ENCODE measurements around the gene ASXL1.
"Not testable (repeated sequence)": the region's sequence is repeated elsewhere in the genome, so short reads cannot be mapped to it uniquely, and the experiment has no call there.

The ASXL1 gene

GRCh38 chr20:32357869-32358631 is at the start of gene ASXL1:
TSS of gene ASXL1 (plus strand) at chr20:32358331. CDS start at chr20:32358776, 445 bp downstream.
- Mint-ChIP-seq H3K4me1 (peaks cover 68% of the 10 kb centered on the region), H3K27ac (peak within 1 kb of the TSS; percentile 99), H3K9me3 (no peaks in the 10 kb centered on the region), H3K36me3 (peaks cover 17% of the 10 kb centered on the region), H3K4me3 (peak within 1 kb of the TSS; percentile 95), H3K27me3 (no peaks in the 10 kb centered on the region)
- peak; percentile 98 for DNase-seq
- CTCF ChIA-PET = interaction anchor here (1.1 kb wide), 1 partner anchor 13 kb away, joined by 3 read pairs; no protein-coding TSS in a partner anchor

GRCh38 chr20:32312718-32313424 is 45.3 kb upstream of the ASXL1 start:
- CTCF ChIA-PET = no interaction called here
- Mint-ChIP-seq H3K4me3 (no peak overlapping the region), H3K27ac (no peak overlapping the region), H3K27me3 (no peaks in the 10 kb centered on the region), H3K9me3 (no peaks in the 10 kb centered on the region), H3K4me1 (peaks cover 4% of the 10 kb centered on the region), H3K36me3 (peaks cover 33% of the 10 kb centered on the region)
- DNase-seq = no peak

- DNase-seq = no peak
- Mint-ChIP-seq H3K4me3 (no peak overlapping the region), H3K36me3 (peaks cover 38% of the 10 kb centered on the region), H3K27ac (no peak overlapping the region), H3K4me1 (peaks cover 4% of the 10 kb centered on the region), H3K27me3 (no peaks in the 10 kb centered on the region), H3K9me3 (no peaks in the 10 kb centered on the region)
- CTCF ChIA-PET = no interaction called here
These were observed 43.4 kb upstream of the ASXL1 start for GRCh38 chr20:32314768-32315167.

- no peak for DNase-seq
- H3K4me1 Mint-ChIP-seq = peaks cover 4% of the 10 kb centered on the region
- CTCF ChIA-PET = interaction anchor here (1.4 kb wide), 1 partner anchor 61 kb away, joined by 4 read pairs; no protein-coding TSS in a partner anchor
- no peak overlapping the region for H3K4me3 Mint-ChIP-seq
- no peaks in the 10 kb centered on the region for H3K27me3 Mint-ChIP-seq
- H3K36me3 Mint-ChIP-seq = peaks cover 33% of the 10 kb centered on the region
- H3K27ac Mint-ChIP-seq = no peak overlapping the region
- no peaks in the 10 kb centered on the region for H3K9me3 Mint-ChIP-seq
These were observed 42.7 kb upstream of the ASXL1 start for GRCh38 chr20:32315399-32315798.

GRCh38 chr20:32315891-32316290 is 42.2 kb upstream of the ASXL1 start:
- Mint-ChIP-seq H3K4me3 (no peak overlapping the region), H3K9me3 (no peaks in the 10 kb centered on the region), H3K4me1 (peaks cover 4% of the 10 kb centered on the region), H3K27ac (no peak overlapping the region), H3K27me3 (no peaks in the 10 kb centered on the region), H3K36me3 (peaks cover 32% of the 10 kb centered on the region)
- CTCF ChIA-PET = interaction anchor here (1.2 to 1.4 kb wide), 2 partner anchors 26 to 61 kb away, joined by 3 to 4 read pairs; no protein-coding TSS in a partner anchor
- DNase-seq = no peak

- Mint-ChIP-seq H3K36me3 (peaks cover 32% of the 10 kb centered on the region), H3K4me3 (no peak overlapping the region), H3K4me1 (peaks cover 4% of the 10 kb centered on the region), H3K9me3 (no peaks in the 10 kb centered on the region), H3K27me3 (no peaks in the 10 kb centered on the region), H3K27ac (no peak overlapping the region)
- DNase-seq = no peak
- CTCF ChIA-PET = interaction anchor here (1.2 to 1.4 kb wide), 3 partner anchors 27 to 85 kb away, joined by 3 to 4 read pairs (median 3); no protein-coding TSS in a partner anchor
These were observed 41.5 kb upstream of the ASXL1 start for GRCh38 chr20:32316667-32317066.

GRCh38 chr20:32319100-32319499 is 39.0 kb upstream of the ASXL1 start:
- Mint-ChIP-seq H3K4me3 (no peak overlapping the region), H3K4me1 (no peaks in the 10 kb centered on the region), H3K27ac (no peak overlapping the region), H3K27me3 (no peaks in the 10 kb centered on the region), H3K36me3 (peaks cover 27% of the 10 kb centered on the region), H3K9me3 (no peaks in the 10 kb centered on the region)
- DNase-seq = no peak
- CTCF ChIA-PET = no interaction called here

- Mint-ChIP-seq H3K9me3 (no peaks in the 10 kb centered on the region), H3K4me1 (no peaks in the 10 kb centered on the region), H3K4me3 (no peak overlapping the region), H3K27ac (no peak overlapping the region), H3K36me3 (peaks cover 27% of the 10 kb centered on the region), H3K27me3 (no peaks in the 10 kb centered on the region)
- no peak for DNase-seq
- CTCF ChIA-PET = no interaction called here
These were observed 37.8 kb upstream of the ASXL1 start for GRCh38 chr20:32320305-32320704.

GRCh38 chr20:32321390-32321789 is 36.7 kb upstream of the ASXL1 start:
- DNase-seq = no peak
- H3K36me3 Mint-ChIP-seq = peaks cover 22% of the 10 kb centered on the region
- no peaks in the 10 kb centered on the region for H3K27me3 Mint-ChIP-seq
- H3K4me3 Mint-ChIP-seq = no peak overlapping the region
- no peak overlapping the region for H3K27ac Mint-ChIP-seq
- no peaks in the 10 kb centered on the region for H3K9me3 Mint-ChIP-seq
- H3K4me1 Mint-ChIP-seq = no peaks in the 10 kb centered on the region
- CTCF ChIA-PET = no interaction called here

GRCh38 chr20:32322260-32322659 is 35.9 kb upstream of the ASXL1 start:
- H3K4me1 Mint-ChIP-seq, CTCF ChIA-PET, H3K27ac Mint-ChIP-seq, H3K27me3 Mint-ChIP-seq, H3K4me3 Mint-ChIP-seq, H3K9me3 Mint-ChIP-seq: not testable (repeated sequence)
- peak; percentile 25 for DNase-seq
- H3K36me3 Mint-ChIP-seq = peaks cover 22% of the 10 kb centered on the region

- DNase-seq, H3K4me1 Mint-ChIP-seq, H3K27ac Mint-ChIP-seq, CTCF ChIA-PET, H3K9me3 Mint-ChIP-seq, H3K27me3 Mint-ChIP-seq, H3K4me3 Mint-ChIP-seq: not testable (repeated sequence)
- peaks cover 22% of the 10 kb centered on the region for H3K36me3 Mint-ChIP-seq
These were observed 34.4 kb upstream of the ASXL1 start for GRCh38 chr20:32323761-32324160.

- CTCF ChIA-PET = no interaction called here
- Mint-ChIP-seq H3K4me1 (no peaks in the 10 kb centered on the region), H3K27ac (no peak overlapping the region), H3K27me3 (no peaks in the 10 kb centered on the region), H3K36me3 (peaks cover 21% of the 10 kb centered on the region), H3K9me3 (no peaks in the 10 kb centered on the region), H3K4me3 (no peak overlapping the region)
- DNase-seq = no peak
These were observed 32.2 kb upstream of the ASXL1 start for GRCh38 chr20:32325706-32326503.

- Mint-ChIP-seq H3K27me3 (no peaks in the 10 kb centered on the region), H3K9me3 (no peaks in the 10 kb centered on the region), H3K4me1 (no peaks in the 10 kb centered on the region), H3K27ac (no peak overlapping the region), H3K4me3 (no peak overlapping the region), H3K36me3 (peaks cover 19% of the 10 kb centered on the region)
- no peak for DNase-seq
- CTCF ChIA-PET = interaction anchor here (1.0 kb wide), 1 partner anchor 34 kb away, joined by 4 read pairs; no protein-coding TSS in a partner anchor
These were observed 31.7 kb upstream of the ASXL1 start for GRCh38 chr20:32326504-32326845.

GRCh38 chr20:32327087-32327681 is 30.9 kb upstream of the ASXL1 start:
- H3K9me3 Mint-ChIP-seq = no peaks in the 10 kb centered on the region
- CTCF ChIA-PET = interaction anchor here (1.0 kb wide), 1 partner anchor 35 kb away, joined by 4 read pairs; no protein-coding TSS in a partner anchor
- no peak for DNase-seq
- no peaks in the 10 kb centered on the region for H3K4me1 Mint-ChIP-seq
- no peak overlapping the region for H3K27ac Mint-ChIP-seq
- H3K4me3 Mint-ChIP-seq = no peak overlapping the region
- peaks cover 25% of the 10 kb centered on the region for H3K36me3 Mint-ChIP-seq
- no peaks in the 10 kb centered on the region for H3K27me3 Mint-ChIP-seq
